Astrocyte (in vitro differentiated cells and primary cell): ENCODE measurements around the gene ADARB2.

Source experiments
- CTCF ChIP-seq: IDR thresholded peaks from 2 replicates; pipeline ENCODE4 v1.5.1; 2011; ENCODE audit warnings: low read depth, mild to moderate bottlenecking, inconsistent platforms, low read length, moderate library complexity; ENCODE audit not compliant: insufficient read depth
- EZH2 ChIP-seq: IDR thresholded peaks from 2 replicates; pipeline ENCODE4 v1.6.1; 2012; ENCODE audit warnings: mild to moderate bottlenecking, low read length, inconsistent platforms; ENCODE audit not compliant: insufficient read depth

- TF ChIP-seq CTCF (no peak), EZH2 (no peak)
These were observed 534.1 kb downstream of the ADARB2 start for GRCh38 chr10:1203216-1203615.
